CD4-positive, alpha-beta T cell treated with Interleukin-6 at 100 ng/mL for 8 hours (primary cell): Measurements from ENCODE around the gene ANXA11.
A peak's percentile ranks its signal among the peaks of the same experiment; 100 is the strongest.

Source experiments
- DNase-seq: peaks from one replicate; pipeline ENCODE4 v3.0.0-alpha.2; 2020; ENCODE audit warnings: mixed read lengths, low spot score

The ANXA11 gene

DNA sequence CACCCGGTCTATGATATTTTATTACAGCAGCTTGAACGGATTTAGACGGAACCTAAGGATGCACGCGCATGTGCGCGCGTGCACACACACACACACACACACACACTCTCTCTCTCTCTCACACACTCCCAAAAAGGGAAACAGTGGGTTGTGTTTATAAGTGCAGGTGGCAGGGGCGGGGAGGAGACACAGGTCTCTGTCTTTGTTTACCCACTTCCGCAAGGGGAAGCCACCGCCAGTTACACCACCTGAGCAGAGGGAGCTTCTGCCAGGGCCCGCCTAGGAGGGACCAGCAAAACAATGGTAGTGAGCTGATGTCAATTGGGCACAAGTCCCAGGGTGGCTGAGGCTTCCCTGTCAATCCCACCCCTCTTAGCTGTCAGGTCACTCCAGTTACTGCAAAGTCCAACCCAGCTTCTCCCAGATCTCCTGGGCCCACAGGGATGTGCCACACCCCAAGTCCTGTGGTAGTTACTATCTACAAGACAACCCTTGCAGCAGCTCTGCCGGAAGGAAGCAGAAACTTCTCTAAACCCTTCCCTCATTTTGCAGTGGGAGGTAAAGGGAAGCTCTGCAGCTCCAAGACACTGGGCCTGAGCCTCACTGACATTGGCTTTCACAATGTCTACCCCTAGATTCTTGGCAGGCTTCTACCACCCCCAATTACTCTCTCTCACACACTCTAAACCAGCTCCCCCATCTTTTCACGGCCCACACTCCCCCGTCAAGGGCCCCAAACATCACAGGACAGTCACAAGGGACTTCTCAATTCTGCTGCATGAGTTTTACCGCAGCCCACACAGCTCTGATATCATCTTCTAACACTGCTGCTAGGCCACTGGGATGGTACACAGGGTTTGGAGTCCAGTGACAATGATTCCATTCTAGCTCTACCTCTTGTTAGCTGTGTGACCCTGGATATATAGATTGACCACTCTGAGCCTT lies 17.6 kb downstream of the ANXA11 start:
- DNase-seq, result peak; percentile 90

DNA sequence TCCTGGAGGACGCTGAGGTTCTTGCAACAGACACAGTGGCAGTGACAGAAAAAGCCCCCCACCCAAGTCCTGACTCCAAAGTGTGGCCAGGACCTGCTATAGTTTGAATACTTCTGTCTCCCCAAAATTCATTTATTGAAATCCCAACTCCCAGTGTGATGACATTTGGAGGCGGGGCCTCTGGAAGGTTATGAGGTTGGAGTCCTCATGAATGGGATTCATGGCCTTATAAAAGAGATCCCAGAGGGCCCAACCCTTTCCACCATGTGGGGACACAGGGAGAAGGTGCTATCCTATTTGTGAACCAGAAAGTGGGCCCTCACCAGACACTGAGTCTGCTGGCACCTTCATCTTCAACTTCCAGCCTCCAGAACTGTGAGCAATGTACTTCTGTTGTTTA lies 18.3 kb downstream of the ANXA11 start:
- no peak for DNase-seq

DNA sequence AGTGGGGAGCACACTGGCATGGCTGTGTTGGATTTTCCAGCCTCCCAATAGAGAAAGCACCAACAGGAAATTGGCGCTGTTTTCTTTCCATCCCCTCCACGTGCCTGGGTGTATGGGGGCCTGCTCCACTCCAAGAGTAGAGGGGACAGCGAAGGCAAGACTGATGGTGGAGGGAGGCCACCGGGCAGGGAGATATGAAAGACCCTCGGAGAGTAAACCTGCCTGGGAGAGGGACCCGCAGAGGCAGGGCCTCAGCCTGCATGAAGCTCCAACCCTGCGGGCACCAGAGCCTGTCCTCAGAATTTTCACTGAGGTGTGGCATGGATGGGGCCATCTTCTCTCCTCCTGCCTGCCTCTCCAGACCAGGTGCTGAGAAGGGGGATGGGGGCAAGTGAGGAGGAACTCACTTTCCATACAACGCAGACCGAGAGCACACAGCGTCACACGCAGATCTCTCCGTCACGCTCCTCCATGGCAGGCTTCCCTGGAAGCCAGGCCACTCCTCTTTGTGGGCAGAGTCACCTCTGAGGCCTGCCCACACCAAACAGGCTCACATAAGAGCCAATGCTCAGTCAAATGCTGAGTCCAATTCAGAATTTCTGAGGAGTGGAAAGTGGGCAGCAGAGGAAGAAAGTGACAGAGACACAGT lies 18.8 kb downstream of the ANXA11 start:
- DNase-seq, result no peak

DNA sequence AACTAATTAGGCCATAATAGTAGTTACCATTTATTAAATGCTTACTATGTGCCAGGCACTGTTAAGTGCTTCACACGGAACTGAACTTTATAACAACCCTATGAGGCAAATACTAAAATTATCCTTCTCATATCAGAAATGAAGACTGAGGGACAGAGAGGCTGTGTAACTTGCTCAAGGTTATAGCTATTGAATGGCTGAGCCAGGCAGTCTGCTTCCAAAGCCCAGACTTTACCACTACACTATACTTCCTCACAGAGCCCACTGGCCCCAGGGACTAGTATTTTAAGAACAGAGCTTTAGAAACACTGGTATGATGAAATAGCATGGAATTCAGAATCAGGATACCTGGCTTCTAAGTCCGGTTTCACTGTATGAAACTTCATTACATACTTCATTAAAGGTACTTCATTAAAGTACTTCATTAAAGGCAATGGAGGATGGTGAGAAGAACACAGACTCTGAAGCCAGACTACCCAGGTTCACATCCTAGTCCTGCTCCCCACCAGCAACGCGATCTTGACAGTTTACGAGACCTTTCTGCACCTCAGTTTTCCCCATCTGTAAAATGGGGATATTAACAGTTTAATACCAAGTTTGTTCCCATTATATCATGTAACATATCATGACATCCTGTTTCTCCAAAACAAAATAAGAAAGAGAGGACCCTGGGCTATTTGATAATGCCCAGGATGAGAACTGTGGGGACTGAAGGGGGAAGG lies 19.6 kb downstream of the ANXA11 start:
- DNase-seq, result no peak

DNA sequence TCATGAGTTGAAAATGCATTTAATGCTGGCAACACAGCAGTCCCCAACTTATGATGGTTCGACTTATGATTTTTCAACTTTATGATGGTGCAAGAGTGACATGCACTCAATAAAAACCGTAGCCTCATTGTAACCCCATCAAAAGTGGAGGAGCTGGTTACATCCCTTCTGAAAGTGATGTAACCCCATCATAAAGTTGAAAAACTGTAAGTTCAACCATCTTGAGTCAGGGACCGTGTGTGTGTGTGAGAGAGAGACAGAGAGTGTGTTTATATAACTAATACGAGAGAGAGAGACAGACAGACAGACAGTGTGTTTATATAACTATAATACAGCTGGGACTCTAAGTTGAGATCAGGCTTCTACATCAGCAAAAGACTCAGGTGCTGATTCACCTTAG lies 21.0 kb downstream of the ANXA11 start:
- no peak for DNase-seq

DNA sequence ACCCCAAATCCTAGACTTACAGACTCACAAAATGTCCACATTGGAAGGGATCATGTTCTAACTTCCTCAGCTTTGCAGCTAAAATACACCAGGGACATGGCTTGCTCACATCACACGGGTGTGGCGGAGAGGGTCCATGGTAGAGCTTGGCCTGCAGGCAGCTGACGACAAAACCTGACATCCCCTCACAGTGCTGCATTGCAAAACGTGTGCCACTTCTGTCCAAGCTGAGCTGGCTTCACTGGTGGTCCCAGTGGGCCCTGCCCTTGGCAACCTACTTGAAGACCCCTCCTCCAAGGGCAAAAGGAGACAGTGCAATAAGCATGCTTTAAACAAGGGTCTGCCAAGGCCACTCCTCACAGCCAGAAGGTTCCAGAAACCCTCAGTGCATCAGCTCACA lies 21.9 kb downstream of the ANXA11 start:
- no peak for DNase-seq

DNA sequence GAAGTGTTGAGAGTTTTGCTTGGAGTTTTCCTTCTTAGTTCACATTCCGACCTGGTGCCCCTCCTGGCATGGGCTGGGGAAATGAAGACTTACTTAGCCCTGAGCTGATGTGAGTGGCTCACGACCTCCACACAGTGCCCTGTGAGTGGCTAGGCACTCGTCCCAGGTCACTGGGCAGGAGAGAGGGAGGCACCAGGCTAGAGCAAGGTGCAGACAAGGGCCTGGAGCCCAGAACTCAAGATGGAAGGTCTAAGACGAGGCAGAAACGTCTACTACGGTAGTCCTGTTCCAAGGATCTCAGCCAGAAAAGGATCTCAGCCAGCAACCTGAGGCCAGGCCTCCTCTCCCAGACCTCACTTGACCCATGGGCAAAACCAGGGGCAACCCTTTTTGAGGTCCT lies 22.4 kb downstream of the ANXA11 start:
- no peak for DNase-seq

DNA sequence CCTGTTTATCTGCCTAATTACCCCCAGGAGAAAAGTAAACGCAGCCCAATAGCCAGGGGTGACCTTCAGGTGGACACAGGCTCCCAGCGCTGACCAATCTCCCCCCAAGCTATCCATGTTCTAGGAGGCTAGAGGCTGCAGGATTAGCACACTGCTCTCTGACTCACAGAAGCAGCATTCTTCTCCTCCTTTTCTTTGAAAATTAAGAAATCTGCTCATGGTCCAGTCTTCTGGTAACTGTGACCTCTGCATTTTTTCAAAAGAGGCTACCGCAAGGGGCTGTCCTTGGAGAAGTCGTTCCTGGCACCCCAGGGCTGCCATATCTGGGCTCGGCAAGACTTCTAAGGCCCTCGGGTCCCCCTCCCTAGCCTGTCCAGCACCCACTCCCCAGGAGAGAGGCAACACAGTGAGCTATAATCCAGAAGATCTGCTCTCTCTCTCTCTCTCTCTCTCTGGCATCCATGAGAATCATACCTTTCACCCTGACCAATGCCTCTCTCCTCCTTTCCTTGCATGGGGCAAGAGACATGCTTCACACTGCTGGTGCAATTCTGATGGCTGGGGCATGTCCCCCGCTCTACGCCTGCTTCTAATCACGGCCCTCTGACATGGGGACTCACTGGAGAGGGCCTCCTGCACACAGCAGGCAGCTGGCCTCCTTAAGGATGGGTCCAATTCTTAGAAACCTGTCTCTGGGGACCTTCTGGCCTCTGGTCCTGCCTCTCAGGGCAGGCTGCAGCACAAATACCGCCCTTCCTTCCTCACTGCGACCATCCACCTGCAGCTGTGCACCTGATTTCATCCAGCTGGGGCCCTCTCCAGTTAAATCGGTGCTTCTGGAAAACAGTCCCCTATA lies 27.3 kb downstream of the ANXA11 start:
- DNase-seq, result no peak

DNA sequence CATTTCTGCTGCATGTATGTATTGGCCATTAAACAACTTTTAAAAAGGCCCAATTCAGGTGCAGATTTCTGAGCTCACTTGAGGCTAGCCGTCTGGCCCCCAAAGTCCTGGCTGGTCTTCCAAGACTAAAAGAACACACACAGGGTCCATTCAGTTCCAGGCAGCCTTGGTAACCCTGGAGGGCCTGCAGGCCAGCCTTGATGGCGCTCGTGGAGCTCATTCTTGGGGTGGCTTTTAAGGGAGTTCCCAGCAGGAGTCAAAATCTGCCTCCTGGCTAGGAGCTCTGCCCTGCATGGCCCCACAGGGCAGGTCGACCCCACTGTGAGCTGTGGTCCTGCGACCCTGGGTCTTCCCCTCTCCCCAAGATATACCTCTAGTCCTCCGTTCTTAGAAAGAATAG lies 28.8 kb downstream of the ANXA11 start:
- no peak for DNase-seq

DNA sequence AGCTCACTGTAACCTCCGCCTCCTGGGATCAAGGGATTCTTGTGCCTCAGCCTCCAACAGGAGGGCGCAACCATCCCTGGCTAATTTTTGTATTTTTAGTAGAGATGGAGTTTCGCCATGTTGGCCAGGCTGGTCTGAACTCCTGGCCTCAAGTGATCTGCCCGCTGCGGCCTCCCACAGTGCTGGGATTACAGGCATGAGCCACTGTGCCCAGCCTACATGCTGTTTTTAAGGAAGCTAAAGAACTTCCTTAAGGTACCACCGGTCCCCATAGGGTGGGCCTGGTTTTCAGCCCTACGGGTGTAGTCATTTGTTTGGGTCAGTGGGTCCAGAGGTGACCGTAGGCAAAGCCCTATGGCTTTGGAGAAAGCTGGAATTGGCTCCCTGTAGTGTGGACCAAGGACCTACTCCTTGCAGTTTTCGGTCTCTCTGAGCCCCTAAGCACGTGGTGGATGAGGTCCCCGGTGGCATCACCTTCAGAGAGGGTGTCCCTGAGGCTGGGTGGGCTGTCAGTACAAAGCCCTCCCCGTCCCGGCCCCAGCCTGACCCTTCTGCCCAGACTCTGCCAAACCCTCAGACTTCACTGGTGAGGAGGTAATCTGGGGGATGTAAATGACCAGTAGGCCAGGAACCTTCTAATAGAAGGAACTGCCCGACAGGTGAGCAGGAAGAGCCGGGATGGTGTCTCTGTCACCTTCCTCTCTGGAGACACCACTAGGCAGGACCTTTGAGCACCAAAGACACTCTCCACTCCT lies 30.5 kb downstream of the ANXA11 start:
- no peak for DNase-seq

DNA sequence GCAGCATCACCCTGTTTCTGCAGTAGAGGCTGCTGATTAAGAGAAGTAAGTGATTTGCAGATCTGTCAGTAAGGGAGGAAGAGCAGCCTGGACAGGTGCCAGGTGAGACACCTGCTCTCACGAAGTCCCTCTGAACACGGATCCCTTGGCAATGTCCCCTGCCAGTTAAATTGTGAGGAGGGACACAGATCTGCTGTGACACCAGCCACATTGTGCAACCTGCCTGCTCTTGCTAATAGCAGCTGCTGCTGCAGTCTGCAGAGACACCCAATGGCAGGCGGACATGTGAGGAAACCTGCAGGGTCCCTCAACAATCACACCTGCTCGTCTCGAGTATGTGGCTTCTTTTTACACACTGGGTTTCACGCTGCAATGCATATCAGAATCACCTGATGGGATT lies 31.9 kb downstream of the ANXA11 start:
- DNase-seq, result no peak

DNA sequence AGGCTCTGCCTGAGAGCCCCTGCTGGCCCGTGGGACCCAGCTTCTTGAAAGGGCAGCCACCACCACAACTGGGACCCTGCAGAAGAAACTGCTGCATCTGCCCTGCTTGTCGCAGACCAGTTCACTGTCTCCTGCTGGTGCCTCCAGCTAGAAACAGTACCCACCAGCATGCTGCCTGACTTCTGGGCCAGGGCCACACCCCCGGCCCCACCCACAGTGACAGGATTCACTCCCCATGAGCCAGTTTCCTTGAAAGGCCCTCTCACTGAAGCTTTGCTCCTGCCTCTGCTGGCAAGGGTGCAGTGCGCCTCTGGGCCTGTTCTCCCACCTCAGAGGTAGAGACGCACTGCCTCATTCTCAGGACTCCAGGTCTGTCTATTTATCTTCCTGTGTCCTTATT lies 32.4 kb downstream of the ANXA11 start:
- no peak for DNase-seq

DNA sequence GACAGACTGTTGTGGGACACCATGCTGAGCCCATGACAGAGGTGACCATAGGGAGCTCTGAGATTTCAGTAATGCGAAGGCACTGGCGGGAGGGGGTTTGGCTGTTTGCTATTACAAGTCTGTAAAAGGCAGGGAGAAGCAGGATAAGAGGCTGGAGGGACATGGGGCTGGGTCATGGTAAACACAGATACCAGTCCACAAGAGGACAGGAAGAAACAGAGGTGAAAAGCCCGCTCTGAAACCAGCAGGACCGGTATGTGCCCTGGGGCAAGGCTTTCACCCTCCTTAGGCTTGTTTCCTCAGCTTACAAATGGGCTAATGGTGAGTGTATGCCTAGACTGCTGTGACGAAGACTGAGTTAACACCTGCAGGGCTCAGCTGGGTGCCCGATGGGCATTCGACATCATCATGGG lies 34.1 kb downstream of the ANXA11 start:
- DNase-seq, result no peak

DNA sequence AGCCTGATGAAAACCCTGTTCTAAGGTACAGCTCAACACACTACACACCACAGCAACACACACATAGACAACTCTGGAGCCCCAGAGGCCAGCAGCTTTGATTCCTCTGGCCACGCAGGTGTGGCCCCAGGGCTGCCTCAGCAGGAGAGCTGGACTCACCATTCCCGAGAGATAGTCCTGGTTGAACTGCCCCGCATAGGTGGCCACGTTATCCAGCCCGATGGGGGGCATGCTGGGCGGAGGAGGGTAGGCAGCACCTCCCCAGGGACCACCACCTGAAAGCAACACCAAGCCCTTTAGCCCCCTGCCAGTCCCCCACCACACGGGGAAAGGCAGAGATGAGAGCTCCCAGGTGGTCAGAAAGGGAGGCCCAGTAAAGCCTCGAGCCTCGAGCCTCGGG lies 34.7 kb downstream of the ANXA11 start:
- no peak for DNase-seq

DNA sequence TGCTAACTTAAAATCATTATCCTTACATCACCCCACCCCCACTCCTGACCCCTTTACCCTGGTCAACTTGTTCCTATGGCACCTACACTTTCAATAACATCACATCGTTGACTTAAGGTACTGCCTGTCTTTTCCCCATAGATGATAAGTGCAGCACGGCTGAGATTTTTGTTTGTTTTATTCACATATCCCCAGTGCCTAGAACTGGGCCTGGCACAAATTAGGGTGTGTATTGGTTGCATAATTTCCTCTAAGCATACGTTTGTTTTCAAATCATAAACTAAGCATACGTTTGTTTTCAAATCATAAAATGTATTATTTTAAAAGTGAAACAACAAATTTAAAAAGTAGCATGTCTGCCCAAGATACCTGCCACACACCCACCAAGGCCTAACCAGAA lies 35.3 kb downstream of the ANXA11 start:
- no peak for DNase-seq

DNA sequence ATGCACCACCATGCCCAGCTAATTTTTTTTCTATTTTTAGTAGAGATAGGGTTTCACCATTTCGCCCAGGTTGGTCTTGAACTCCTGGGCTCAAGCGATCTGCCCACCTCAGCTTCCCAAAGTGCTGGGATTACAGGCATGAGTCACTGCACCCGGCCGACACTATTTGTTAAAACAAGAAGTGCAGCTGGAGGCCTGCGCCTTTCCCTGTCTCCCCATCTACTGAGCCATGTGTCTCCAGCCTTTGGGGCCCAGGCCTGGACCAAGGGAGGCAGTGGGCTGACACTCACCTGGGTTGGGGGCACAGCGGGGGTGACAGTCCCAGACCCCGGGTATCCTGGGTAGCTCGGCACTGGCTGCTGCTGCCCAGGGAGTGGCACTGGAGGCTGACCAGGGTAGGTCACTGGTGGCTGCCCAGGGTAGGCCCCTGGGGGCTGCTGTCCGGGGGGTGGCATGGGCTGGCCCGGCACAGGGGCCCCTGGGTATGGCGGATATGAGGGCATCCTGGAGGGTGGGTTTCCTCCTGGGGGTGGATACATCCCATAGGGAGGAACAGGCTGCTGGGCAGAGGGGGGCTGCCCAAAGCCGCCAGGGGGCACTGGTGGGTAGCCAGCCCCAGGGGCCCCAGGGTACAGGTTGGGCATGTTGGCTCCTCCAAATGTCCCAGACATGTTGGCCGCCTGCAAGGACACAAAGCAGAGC lies 36.5 kb downstream of the ANXA11 start:
- DNase-seq, result peak; percentile 21

DNA sequence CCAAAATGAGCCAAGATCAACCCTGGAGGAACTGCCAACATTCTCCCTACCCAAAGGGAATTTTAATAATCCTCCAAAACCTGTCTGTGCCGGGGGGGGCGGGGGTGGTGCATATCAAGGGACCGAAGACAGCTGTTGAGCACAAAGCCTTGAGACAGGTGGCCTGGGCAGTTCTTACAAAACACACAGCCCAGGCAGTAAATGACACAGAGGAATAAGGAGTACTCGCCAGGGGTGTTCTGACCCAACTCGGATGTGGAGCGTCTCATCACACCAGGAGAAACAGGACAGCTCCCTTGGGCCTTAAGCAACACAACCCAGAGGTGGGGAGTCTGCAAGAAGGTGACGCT lies 37.2 kb downstream of the ANXA11 start:
- DNase-seq, result no peak

DNA sequence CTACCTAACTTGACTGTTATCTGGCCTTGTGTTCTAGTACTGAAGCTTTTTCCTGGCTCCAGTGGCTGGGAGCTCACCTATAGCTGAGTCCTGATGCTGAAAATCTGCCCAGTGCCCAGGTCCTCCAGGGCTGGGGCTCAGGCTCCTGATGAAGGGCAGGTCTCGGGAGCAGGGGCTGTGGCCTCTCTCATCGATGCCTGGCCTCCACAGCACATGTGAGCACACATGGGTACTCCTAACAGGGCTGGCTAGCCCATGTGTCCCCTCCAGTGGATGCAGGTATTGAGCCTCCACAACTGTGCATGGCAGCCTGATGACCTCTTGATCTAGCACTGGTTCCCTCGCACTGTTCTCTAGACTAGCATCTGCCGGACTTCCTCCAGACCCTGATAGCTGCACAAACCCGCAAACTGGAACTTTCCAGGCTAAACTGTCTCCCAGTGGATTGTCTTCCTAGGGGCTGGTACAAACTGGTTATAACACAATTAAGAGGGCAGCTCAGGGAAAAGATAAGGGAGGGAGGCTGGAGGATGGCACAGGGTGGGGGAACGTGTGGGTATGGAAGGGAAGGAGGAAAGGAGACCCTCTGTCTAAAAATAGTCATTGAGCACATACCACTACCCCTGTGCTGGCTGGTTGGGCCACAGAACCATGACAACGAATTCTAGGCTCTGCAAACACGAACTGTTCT lies 37.7 kb downstream of the ANXA11 start:
- no peak for DNase-seq

DNA sequence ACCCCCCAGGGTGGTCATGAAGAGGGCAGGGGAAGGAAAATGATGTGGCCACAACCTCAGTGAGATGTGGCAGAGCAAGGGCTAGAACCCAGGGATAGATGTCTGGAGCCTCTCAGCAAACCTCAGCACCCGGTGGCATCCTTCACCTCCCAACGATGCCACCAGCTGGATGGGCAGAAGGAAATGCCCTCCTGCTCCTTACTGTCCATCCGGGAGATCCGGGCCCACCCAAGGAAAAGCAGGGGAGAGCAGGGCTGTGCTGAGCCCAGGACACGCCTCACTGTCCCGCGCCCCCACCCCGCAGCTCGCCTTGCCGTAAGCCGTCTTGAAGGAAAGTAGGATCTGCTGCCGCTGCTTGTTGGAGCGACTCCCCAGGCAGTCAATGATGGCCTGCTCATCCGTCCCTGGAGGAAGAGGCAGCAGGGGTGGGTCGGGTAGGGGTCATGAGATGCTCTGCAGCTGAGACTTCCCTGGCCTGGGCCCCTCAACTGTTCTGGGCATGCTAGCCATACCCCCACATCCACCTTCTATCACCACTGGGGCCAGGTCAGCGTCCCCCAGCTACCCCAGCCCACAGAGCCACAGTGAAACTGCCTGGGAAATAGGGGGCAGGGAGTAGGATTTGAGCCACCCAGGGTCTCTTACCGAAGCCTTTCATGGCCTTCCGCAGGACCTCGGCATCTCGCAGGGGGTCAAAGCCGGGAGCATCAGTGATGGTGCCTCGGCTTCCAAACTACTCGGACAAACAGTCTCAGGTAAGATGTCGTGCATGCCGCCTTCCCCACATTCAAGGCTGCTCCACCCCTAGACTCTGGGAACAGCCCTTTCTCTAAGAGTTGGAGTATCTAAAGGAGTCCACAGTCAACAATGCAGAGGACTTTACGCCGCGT lies 38.5 kb downstream of the ANXA11 start:
- DNase-seq, result no peak
